Measurements from ENCODE around the gene ING1. TPM values are rescaled to one million over a fixed set of nuclear protein-coding genes. Genes with fewer than 3 reads are reported as not detected.

The ING1 gene
- total RNA-seq, 1 donor, result 23.7 TPM

- no peak for DNase-seq (ENCODE audit: low read depth in 2 of 3, low spot score in 2 of 3)
Observed at GRCh38 chr13:110769097-110769496, 55.6 kb downstream of the ING1 start.

- DNase-seq (ENCODE audit: low read depth in 2 of 3, low spot score in 2 of 3), result no peak
Observed at GRCh38 chr13:110770678-110771077, 57.2 kb downstream of the ING1 start.

- no peak for DNase-seq (ENCODE audit: low read depth in 2 of 3, low spot score in 2 of 3)
Observed at GRCh38 chr13:110771194-110771593, 57.7 kb downstream of the ING1 start.

GRCh38 chr13:110772091-110772984 is 58.8 kb downstream of the ING1 start:
- DNase-seq (ENCODE audit: low read depth in 2 of 3, low spot score in 2 of 3), result no peak

Other genes starting within 250 kb of the ING1 start
- gene RAB20, start 152.0 kb upstream of the ING1 start, total RNA-seq, result 2.7 TPM
- gene NAXD, start 98.2 kb upstream of the ING1 start, total RNA-seq, result 12.1 TPM
- gene CARS2, start 7.6 kb upstream of the ING1 start, total RNA-seq, result 60.1 TPM
- gene ANKRD10, start 201.4 kb downstream of the ING1 start, total RNA-seq, result 163 TPM